ENCODE data around the gene FOXP1. TPM values are rescaled to one million over a fixed set of nuclear protein-coding genes. Genes with fewer than 3 reads are reported as not detected.

FOXP1 gene
- polyA plus RNA-seq, 1 donor from 2014 or later = 5.6 TPM

- no peak for TF ChIP-seq EP300 (conservative IDR thresholded peaks at IDR 0.05; ENCODE audit: poor library complexity, severe bottlenecking)
- TF ChIP-seq RAD21 (conservative IDR thresholded peaks at IDR 0.05) = no peak
- TF ChIP-seq POLR2AphosphoS5 (IDR thresholded peaks at IDR 0.05) = no peak
Observed at GRCh38 chr3:71311661-71312046, 271.9 kb downstream of the FOXP1 start (continued).

- Histone ChIP-seq H3K9me2 (ENCODE audit: insufficient read depth, low read length) (no peaks in the 10 kb centered on the region), H3F3A (ENCODE audit: insufficient read depth, low read length, poor library complexity, severe bottlenecking) (no peaks in the 10 kb centered on the region), H4K20me1 (ENCODE audit: insufficient read depth) (no peaks in the 10 kb centered on the region), H3K9me3 (ENCODE audit: low read length) (no peaks in the 10 kb centered on the region), H2AFZ (ENCODE audit: low read depth, low read length) (no peak overlapping the region), H3K36me3 (ENCODE audit: insufficient read depth, low read length) (no peaks in the 10 kb centered on the region), H3K4me3 (ENCODE audit: low read length) (no peak overlapping the region), H3K27me3 (ENCODE audit: insufficient read depth, low read depth, low read length) (no peaks in the 10 kb centered on the region), H3K9ac (ENCODE audit: low read length) (no peak overlapping the region), H3K27ac (ENCODE audit: low read length) (no peak overlapping the region), H3K4me2 (ENCODE audit: low read length) (no peak overlapping the region), H3K79me2 (replicated peaks; ENCODE audit: insufficient read depth, low read length) (no peaks in the 10 kb centered on the region)
- TF ChIP-seq EP300 (conservative IDR thresholded peaks at IDR 0.05; ENCODE audit: poor library complexity, severe bottlenecking) (no peak), SMC3 (conservative IDR thresholded peaks at IDR 0.05; ENCODE audit: poor library complexity) (no peak), POLR2AphosphoS5 (IDR thresholded peaks at IDR 0.05) (no peak), TAF1 (IDR thresholded peaks at IDR 0.05; ENCODE audit: low read depth) (no peak), EZH2 (IDR thresholded peaks at IDR 0.05; ENCODE audit: borderline replicate concordance, insufficient read depth, low read length, poor library complexity, severe bottlenecking) (no peak), RAD21 (conservative IDR thresholded peaks at IDR 0.05) (no peak), MXI1 (conservative IDR thresholded peaks at IDR 0.05; ENCODE audit: poor library complexity, severe bottlenecking) (no peak)
- TF ChIP-seq, protein P1, sequence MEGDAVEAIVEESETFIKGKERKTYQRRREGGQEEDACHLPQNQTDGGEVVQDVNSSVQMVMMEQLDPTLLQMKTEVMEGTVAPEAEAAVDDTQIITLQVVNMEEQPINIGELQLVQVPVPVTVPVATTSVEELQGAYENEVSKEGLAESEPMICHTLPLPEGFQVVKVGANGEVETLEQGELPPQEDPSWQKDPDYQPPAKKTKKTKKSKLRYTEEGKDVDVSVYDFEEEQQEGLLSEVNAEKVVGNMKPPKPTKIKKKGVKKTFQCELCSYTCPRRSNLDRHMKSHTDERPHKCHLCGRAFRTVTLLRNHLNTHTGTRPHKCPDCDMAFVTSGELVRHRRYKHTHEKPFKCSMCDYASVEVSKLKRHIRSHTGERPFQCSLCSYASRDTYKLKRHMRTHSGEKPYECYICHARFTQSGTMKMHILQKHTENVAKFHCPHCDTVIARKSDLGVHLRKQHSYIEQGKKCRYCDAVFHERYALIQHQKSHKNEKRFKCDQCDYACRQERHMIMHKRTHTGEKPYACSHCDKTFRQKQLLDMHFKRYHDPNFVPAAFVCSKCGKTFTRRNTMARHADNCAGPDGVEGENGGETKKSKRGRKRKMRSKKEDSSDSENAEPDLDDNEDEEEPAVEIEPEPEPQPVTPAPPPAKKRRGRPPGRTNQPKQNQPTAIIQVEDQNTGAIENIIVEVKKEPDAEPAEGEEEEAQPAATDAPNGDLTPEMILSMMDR (IDR thresholded peaks at IDR 0.05; ENCODE audit: poor library complexity, severe bottlenecking) = no peak
- TF ChIP-seq, protein P2, sequence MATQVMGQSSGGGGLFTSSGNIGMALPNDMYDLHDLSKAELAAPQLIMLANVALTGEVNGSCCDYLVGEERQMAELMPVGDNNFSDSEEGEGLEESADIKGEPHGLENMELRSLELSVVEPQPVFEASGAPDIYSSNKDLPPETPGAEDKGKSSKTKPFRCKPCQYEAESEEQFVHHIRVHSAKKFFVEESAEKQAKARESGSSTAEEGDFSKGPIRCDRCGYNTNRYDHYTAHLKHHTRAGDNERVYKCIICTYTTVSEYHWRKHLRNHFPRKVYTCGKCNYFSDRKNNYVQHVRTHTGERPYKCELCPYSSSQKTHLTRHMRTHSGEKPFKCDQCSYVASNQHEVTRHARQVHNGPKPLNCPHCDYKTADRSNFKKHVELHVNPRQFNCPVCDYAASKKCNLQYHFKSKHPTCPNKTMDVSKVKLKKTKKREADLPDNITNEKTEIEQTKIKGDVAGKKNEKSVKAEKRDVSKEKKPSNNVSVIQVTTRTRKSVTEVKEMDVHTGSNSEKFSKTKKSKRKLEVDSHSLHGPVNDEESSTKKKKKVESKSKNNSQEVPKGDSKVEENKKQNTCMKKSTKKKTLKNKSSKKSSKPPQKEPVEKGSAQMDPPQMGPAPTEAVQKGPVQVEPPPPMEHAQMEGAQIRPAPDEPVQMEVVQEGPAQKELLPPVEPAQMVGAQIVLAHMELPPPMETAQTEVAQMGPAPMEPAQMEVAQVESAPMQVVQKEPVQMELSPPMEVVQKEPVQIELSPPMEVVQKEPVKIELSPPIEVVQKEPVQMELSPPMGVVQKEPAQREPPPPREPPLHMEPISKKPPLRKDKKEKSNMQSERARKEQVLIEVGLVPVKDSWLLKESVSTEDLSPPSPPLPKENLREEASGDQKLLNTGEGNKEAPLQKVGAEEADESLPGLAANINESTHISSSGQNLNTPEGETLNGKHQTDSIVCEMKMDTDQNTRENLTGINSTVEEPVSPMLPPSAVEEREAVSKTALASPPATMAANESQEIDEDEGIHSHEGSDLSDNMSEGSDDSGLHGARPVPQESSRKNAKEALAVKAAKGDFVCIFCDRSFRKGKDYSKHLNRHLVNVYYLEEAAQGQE (IDR thresholded peaks at IDR 0.05; ENCODE audit: borderline replicate concordance) = no peak
Observed at GRCh38 chr3:71310980-71311660, 272.4 kb downstream of the FOXP1 start.

- Histone ChIP-seq H3K36me3 (ENCODE audit: insufficient read depth, low read length) (no peaks in the 10 kb centered on the region), H3K79me2 (replicated peaks; ENCODE audit: insufficient read depth, low read length) (no peaks in the 10 kb centered on the region), H3K9ac (ENCODE audit: low read length) (no peak overlapping the region), H3K9me2 (ENCODE audit: insufficient read depth, low read length) (no peaks in the 10 kb centered on the region), H3K27me3 (ENCODE audit: insufficient read depth, low read depth, low read length) (no peaks in the 10 kb centered on the region), H4K20me1 (ENCODE audit: insufficient read depth) (no peaks in the 10 kb centered on the region), H3K4me3 (ENCODE audit: low read length) (no peak overlapping the region), H2AFZ (ENCODE audit: low read depth, low read length) (no peak overlapping the region), H3K27ac (ENCODE audit: low read length) (no peak overlapping the region), H3F3A (ENCODE audit: insufficient read depth, low read length, poor library complexity, severe bottlenecking) (no peaks in the 10 kb centered on the region), H3K4me2 (ENCODE audit: low read length) (no peak overlapping the region), H3K9me3 (ENCODE audit: low read length) (no peaks in the 10 kb centered on the region)
- TF ChIP-seq MXI1 (conservative IDR thresholded peaks at IDR 0.05; ENCODE audit: poor library complexity, severe bottlenecking) (no peak), POLR2AphosphoS5 (IDR thresholded peaks at IDR 0.05) (no peak), TAF1 (IDR thresholded peaks at IDR 0.05; ENCODE audit: low read depth) (no peak), EP300 (conservative IDR thresholded peaks at IDR 0.05; ENCODE audit: poor library complexity, severe bottlenecking) (no peak), SMC3 (conservative IDR thresholded peaks at IDR 0.05; ENCODE audit: poor library complexity) (no peak), RAD21 (conservative IDR thresholded peaks at IDR 0.05) (no peak), EZH2 (IDR thresholded peaks at IDR 0.05; ENCODE audit: borderline replicate concordance, insufficient read depth, low read length, poor library complexity, severe bottlenecking) (no peak)
- TF ChIP-seq, protein P1 (IDR thresholded peaks at IDR 0.05; ENCODE audit: poor library complexity, severe bottlenecking) = no peak
- TF ChIP-seq, protein P2 (IDR thresholded peaks at IDR 0.05; ENCODE audit: borderline replicate concordance) = no peak
Observed at GRCh38 chr3:71310359-71310979, 273.1 kb downstream of the FOXP1 start.
